HCT116 (cell line): ENCODE results near the gene CELF2. TPM values are rescaled to one million over a fixed set of nuclear protein-coding genes. Genes with fewer than 3 reads are reported as not detected.

ENCODE experiments used
- ATAC-seq: fragments of 200-7000 bp; cut with Tn5 transposase; 2 replicates; pipeline ENCODE4 v1.9.1; 2020; ENCODE audit warnings: mild to moderate bottlenecking, moderate library complexity
- BruUV-seq: library from RNA; stranded (reverse); fragments of 400-500 nt; replicated peaks from 2 replicates; lab custom pipeline; 2021; lab: Mats Ljungman, UMichigan
- CTCF ChIA-PET: fragments of 300-600 bp; sonication (Branson Sonifier 250); formaldehyde crosslinking; loops from one replicate; lab custom pipeline; 2021; ENCODE audit warnings: antibody characterized with exemption; lab: Charles Lee
- POLR2A ChIA-PET: fragments of 300-600, 350-600 bp; sonication (Branson Sonifier 250); formaldehyde crosslinking; loops from one replicate; lab custom pipeline; 2021; ENCODE audit warnings: antibody characterized with exemption; lab: Charles Lee
- RAD21 ChIA-PET, 2 experiments: fragments of 300-600 bp; sonication (Branson Sonifier 250); formaldehyde crosslinking; loops; one replicate each; lab custom pipeline; 2023; ENCODE audit warnings: low total read pairs in 2 of 2; ENCODE audit not compliant: uncharacterized antibody in 2 of 2, unreplicated experiment in 2 of 2, low non-redundant PET in 1 of 2; lab: Charles Lee
- DNase-seq: peaks from one replicate; pipeline ENCODE4 v3.0.0-alpha.2; 2010; ENCODE audit warnings: low read depth, low spot score
- H2AFZ ChIP-seq: fragments of 200-600 bp; shearing (Covaris generic), sonication (generic); 2 replicates; pipeline ENCODE4 v1.6.1; 2017; ENCODE audit warnings: low read depth, mixed run types, mixed read lengths, antibody characterized with exemption, low read length; ENCODE audit not compliant: poor library complexity, severe bottlenecking
- H3K27ac ChIP-seq: 2 replicates; pipeline ENCODE4 v1.5.1; 2012; ENCODE audit warnings: low read depth, low read length
- H3K27me3 ChIP-seq: fragments of 200-600 bp; sonication (generic); 2 replicates; pipeline ENCODE4 v1.6.1; 2016; ENCODE audit warnings: mixed run types, low read length, mixed read lengths; ENCODE audit not compliant: insufficient read depth
- H3K36me3 ChIP-seq, 2 experiments: fragments of 200-500 bp in 1 of 2; fragments of 200-600 bp in 1 of 2; sonication (Bioruptor generic) in 1 of 2; sonication (generic) in 1 of 2; 2 replicates each; pipeline versions ENCODE4 v1.5.1 to v1.6.1; 2014 to 2016; ENCODE audit warnings: low read length in 2 of 2, inconsistent platforms in 1 of 2, mixed read lengths in 1 of 2, mixed run types in 1 of 2; ENCODE audit not compliant: insufficient read depth in 2 of 2, control insufficient read depth in 1 of 2
- H3K4me1 ChIP-seq, 2 experiments: fragments of 200-600 bp in 1 of 2; sonication (generic) in 1 of 2; 2 replicates each; pipeline versions ENCODE4 v1.5.1 to v1.6.1; 2012 to 2017; ENCODE audit warnings: low read length in 2 of 2, inconsistent platforms in 1 of 2, mild to moderate bottlenecking in 1 of 2, mixed read lengths in 1 of 2, mixed run types in 1 of 2, moderate library complexity in 1 of 2; ENCODE audit not compliant: insufficient read depth in 2 of 2, control insufficient read depth in 1 of 2
- H3K4me2 ChIP-seq: fragments of 200-600 bp; sonication (generic); 2 replicates; pipeline ENCODE4 v1.6.1; 2017; ENCODE audit warnings: mixed run types, low read length, mixed read lengths
- H3K4me3 ChIP-seq, 2 experiments: fragments of 200-600 bp in 1 of 2; sonication (generic) in 1 of 2; replicated peaks in 1 of 2; 2 replicates each; pipeline ENCODE4 v1.5.1; 2011 to 2016; ENCODE audit warnings: low read length in 2 of 2, control low read depth in 1 of 2, low read depth in 1 of 2, mild to moderate bottlenecking in 1 of 2, mixed read lengths in 1 of 2, mixed run types in 1 of 2
- H3K79me2 ChIP-seq: fragments of 200-600 bp; sonication (generic); 2 replicates; pipeline ENCODE4 v1.6.1; 2017; ENCODE audit warnings: mild to moderate bottlenecking, mixed run types, low read length, moderate library complexity, mixed read lengths; ENCODE audit not compliant: insufficient read depth
- H3K9ac ChIP-seq: fragments of 200-600 bp; sonication (generic); 2 replicates; pipeline ENCODE4 v1.6.1; 2016; ENCODE audit warnings: low read length, mixed read lengths
- H3K9me2 ChIP-seq: fragments of 200-600 bp; sonication (generic), shearing (Covaris generic); 2 replicates; pipeline ENCODE4 v1.6.1; 2017; ENCODE audit warnings: mixed run types, mild to moderate bottlenecking, moderate library complexity; ENCODE audit not compliant: insufficient read depth
- H3K9me3 ChIP-seq, 2 experiments: fragments of 200-500 bp in 1 of 2; fragments of 200-600 bp in 1 of 2; sonication (Bioruptor generic) in 1 of 2; sonication (generic) in 1 of 2; 2 replicates each; pipeline ENCODE4 v1.6.1; 2014 to 2017; ENCODE audit warnings: low read length in 2 of 2, mixed read lengths in 2 of 2, inconsistent platforms in 1 of 2, low read depth in 1 of 2, mild to moderate bottlenecking in 1 of 2, mixed run types in 1 of 2, moderate library complexity in 1 of 2; ENCODE audit not compliant: control insufficient read depth in 1 of 2, insufficient read depth in 1 of 2
- H4K20me1 ChIP-seq: fragments of 200-600 bp; sonication (generic), shearing (Covaris generic); 2 replicates; pipeline ENCODE4 v1.6.1; 2017; ENCODE audit warnings: mixed run types, mild to moderate bottlenecking, moderate library complexity; ENCODE audit not compliant: insufficient read depth
- ATF3 ChIP-seq: IDR thresholded peaks from 2 replicates; pipeline ENCODE4 v1.6.1; 2012
- CBX3 ChIP-seq: IDR thresholded peaks from 2 replicates; pipeline ENCODE4 v1.6.1; 2012; ENCODE audit warnings: low read depth
- CEBPB ChIP-seq: IDR thresholded peaks from 2 replicates; pipeline ENCODE4 v1.6.1; 2012; ENCODE audit warnings: low read depth
- EGR1 ChIP-seq: IDR thresholded peaks from 2 replicates; pipeline ENCODE4 v1.6.1; 2012; ENCODE audit warnings: low read depth
- ELF1 ChIP-seq: IDR thresholded peaks from 2 replicates; pipeline ENCODE4 v1.6.1; 2012; ENCODE audit warnings: low read depth, borderline replicate concordance
- EZH2 ChIP-seq: fragments of 200-600 bp; sonication (generic); IDR thresholded peaks from 2 replicates; pipeline ENCODE4 v1.6.1; 2017; ENCODE audit warnings: antibody characterized with exemption, mixed run types
- JUND ChIP-seq: IDR thresholded peaks from 2 replicates; pipeline ENCODE4 v1.6.1; 2012
- MAX ChIP-seq: IDR thresholded peaks from 2 replicates; pipeline ENCODE4 v1.6.1; 2012
- POLR2AphosphoS5 ChIP-seq: IDR thresholded peaks from 2 replicates; pipeline ENCODE4 v1.6.1; 2011; ENCODE audit warnings: mild to moderate bottlenecking, low read depth, low read length, moderate library complexity
- REST ChIP-seq: IDR thresholded peaks from 2 replicates; pipeline ENCODE4 v1.6.1; 2012; ENCODE audit warnings: low read depth
- SIN3A ChIP-seq: IDR thresholded peaks from 2 replicates; pipeline ENCODE4 v1.6.1; 2012; ENCODE audit warnings: low read depth
- SRF ChIP-seq: IDR thresholded peaks from 2 replicates; pipeline ENCODE4 v1.6.1; 2012; ENCODE audit warnings: low read depth
- YY1 ChIP-seq: IDR thresholded peaks from 2 replicates; pipeline ENCODE4 v1.6.1; 2011; ENCODE audit warnings: low read length, low read depth, moderate library complexity, mild to moderate bottlenecking; ENCODE audit not compliant: insufficient replicate concordance; ENCODE audit errors: extremely low read depth
- ZBTB33 ChIP-seq: IDR thresholded peaks from 2 replicates; pipeline ENCODE4 v1.6.1; 2011; ENCODE audit warnings: mild to moderate bottlenecking, low read length, moderate library complexity; ENCODE audit not compliant: insufficient replicate concordance; ENCODE audit errors: extremely low read depth
- intact Hi-C: fragments of 100-400 bp; cut with micrococcal nuclease; formaldehyde crosslinking; loops from 2 replicates; pipeline ENCODE4 v1.10.0; 2022
- total RNA-seq: library from RNA; stranded (reverse); gene quantifications from one replicate; pipeline ENCODE4 v1.2.1, GENCODE V29; 2021; ENCODE audit not compliant: unreplicated experiment

The CELF2 gene
- total RNA-seq, 1 experiment from 2014 or later: 0.66 TPM

GRCh38 chr10:11068861-11069633 lies 51.4 kb downstream of the CELF2 start:
- Histone ChIP-seq H3K27ac (no peak overlapping the region), H4K20me1 (no peaks in the 10 kb centered on the region), H3K36me3 (no peaks in the 10 kb centered on the region), H2AFZ (no peak overlapping the region), H3K79me2 (no peaks in the 10 kb centered on the region), H3K4me3 (no peak overlapping the region), H3K4me1 (no peaks in the 10 kb centered on the region), H3K9me2 (no peaks in the 10 kb centered on the region), H3K4me2 (no peak overlapping the region), H3K9ac (no peak overlapping the region), H3K27me3 (no peaks in the 10 kb centered on the region), H3K9me3 (peaks cover 0 to 5% of the 10 kb centered on the region in 2 experiments; a peak in 1 of 4 replicates)
- ChIA-PET CTCF (no interaction called here), RAD21 (no interaction called here), POLR2A (no interaction called here)
- intact Hi-C loops: no loop called here
- TF ChIP-seq CEBPB (no peak), JUND (no peak), SIN3A (no peak), MAX (no peak), EZH2 (no peak), CBX3 (no peak)
- no peak for DNase-seq
- no TSS peak for BruUV-seq
- no peak for ATAC-seq

- Histone ChIP-seq H3K4me3 (no peak overlapping the region), H3K9me2 (no peaks in the 10 kb centered on the region), H3K27ac (no peak overlapping the region), H3K4me1 (no peaks in the 10 kb centered on the region), H3K9ac (no peak overlapping the region), H4K20me1 (no peaks in the 10 kb centered on the region), H3K27me3 (no peaks in the 10 kb centered on the region), H3K9me3 (peaks cover 0 to 5% of the 10 kb centered on the region in 2 experiments; a peak in 1 of 4 replicates), H3K36me3 (no peaks in the 10 kb centered on the region), H2AFZ (no peak overlapping the region), H3K79me2 (no peaks in the 10 kb centered on the region), H3K4me2 (no peak overlapping the region)
- no peak for DNase-seq
- RAD21 ChIA-PET: no interaction called here
- POLR2A ChIA-PET: no interaction called here
- intact Hi-C loops: no loop called here
- no TSS peak for BruUV-seq
- CTCF ChIA-PET: no interaction called here
- no peak for ATAC-seq
- TF ChIP-seq EGR1 (no peak), POLR2AphosphoS5 (no peak), ZBTB33 (no peak), EZH2 (no peak), ATF3 (no peak), REST (no peak), CBX3 (no peak), ELF1 (no peak), YY1 (no peak), SRF (no peak)
These were observed 55.7 kb downstream of the CELF2 start for GRCh38 chr10:11073410-11073809.
